HG03521 (cell line): Measurements from ENCODE around the gene TMEM212.
"Not testable (repeated sequence)": the region's sequence is repeated elsewhere in the genome, so short reads cannot be mapped to it uniquely, and the experiment has no call there.

Experiments
- ATAC-seq: cut with Tn5 transposase; IDR thresholded peaks from one replicate; pipeline ENCODE4 v1.9.1; 2021; ENCODE audit warnings: mild to moderate bottlenecking, moderate library complexity; ENCODE audit not compliant: unreplicated experiment

Gene TMEM212

GRCh38 chr3:171883893-171884279 is 40.7 kb downstream of the TMEM212 start:
- ATAC-seq: no peak

- ATAC-seq: no peak
These were observed 45.3 kb downstream of the TMEM212 start for GRCh38 chr3:171888466-171888865.

GRCh38 chr3:171890398-171890797 is 47.2 kb downstream of the TMEM212 start:
- ATAC-seq: no peak

GRCh38 chr3:171892457-171892856 is 49.3 kb downstream of the TMEM212 start:
- no peak for ATAC-seq

GRCh38 chr3:171895291-171895690 is 52.1 kb downstream of the TMEM212 start:
- ATAC-seq: no peak

GRCh38 chr3:171895900-171896299 is 52.8 kb downstream of the TMEM212 start:
- ATAC-seq: no peak

GRCh38 chr3:171896316-171896715 is 53.2 kb downstream of the TMEM212 start:
- ATAC-seq: no peak

- ATAC-seq: no peak
These were observed 55.0 kb downstream of the TMEM212 start for GRCh38 chr3:171898192-171898591.

- no peak for ATAC-seq
These were observed 57.3 kb downstream of the TMEM212 start for GRCh38 chr3:171900446-171900845.

GRCh38 chr3:171901615-171902312 is 58.6 kb downstream of the TMEM212 start:
- ATAC-seq: no peak

- no peak for ATAC-seq
These were observed 61.7 kb downstream of the TMEM212 start for GRCh38 chr3:171904829-171905228.

- ATAC-seq: not testable (repeated sequence)
These were observed 63.4 kb downstream of the TMEM212 start for GRCh38 chr3:171906503-171906902.

GRCh38 chr3:171906951-171907676 is 64.0 kb downstream of the TMEM212 start:
- ATAC-seq: no peak

GRCh38 chr3:171907761-171908160 is 64.6 kb downstream of the TMEM212 start:
- no peak for ATAC-seq

GRCh38 chr3:171908731-171909130 is 65.6 kb downstream of the TMEM212 start:
- ATAC-seq: no peak
